ENCODE data around the gene RPS6KA5. TPM values are rescaled to one million over a fixed set of nuclear protein-coding genes. Genes with fewer than 3 reads are reported as not detected.

RPS6KA5 gene
- total RNA-seq, 2 experiments from 2014 or later: 28.0 to 29.8 TPM

- TF ChIP-seq CTCF (IDR thresholded peaks at IDR 0.05): no peak
- Mint-ChIP-seq H3K27me3 (no peaks in the 10 kb centered on the region), H3K4me3 (peak overlapping the region; percentile 88), H3K27ac (peak overlapping the region; percentile 81), H3K4me1 (ENCODE audit: low read depth) (peaks cover 62% of the 10 kb centered on the region), H3K9me3 (no peaks in the 10 kb centered on the region), H3K36me3 (ENCODE audit: low read depth) (no peaks in the 10 kb centered on the region)
- intact Hi-C loops (cut with DNase I, micrococcal nuclease): loop anchor here (2.0 to 10.0 kb wide), 8 partner anchors 55 to 353 kb away; partner anchors contain the start of genes DGLUCY (in 2 of the 2) and GPR68 (in 1 of the 2)
- Histone ChIP-seq H3K4me1 (ENCODE audit: insufficient read depth, low read length) (peaks cover 46% of the 10 kb centered on the region), H3K27ac (ENCODE audit: low read depth in 1 of 2, low read length in 2 of 2) (peak overlapping the region; percentile 80 to 91), H3K4me3 (ENCODE audit: low read length) (peak overlapping the region; percentile 81), H3K36me3 (ENCODE audit: insufficient read depth, low read length) (no peaks in the 10 kb centered on the region), H3K27me3 (ENCODE audit: control insufficient read depth in 1 of 2, insufficient read depth in 2 of 2, low read length in 2 of 2) (no peaks in the 10 kb centered on the region), H3K9me3 (ENCODE audit: control insufficient read depth in 1 of 2, insufficient read depth in 1 of 2, low read length in 2 of 2) (no peaks in the 10 kb centered on the region)
- POLR2A ChIA-PET: interaction anchor here (0.6 to 7.1 kb wide), 22 partner anchors 10 to 1739 kb away, joined by 3 to 181 read pairs (median 5); partner anchors contain the start of gene DGLUCY
- ATAC-seq (ENCODE audit: poor library complexity): no peak
- peak; percentile 37 to 86 (median 59) for DNase-seq
- CTCF ChIA-PET: interaction anchor here (1.0 to 2.0 kb wide), 5 partner anchors 9 to 157 kb away, joined by 3 to 9 read pairs (median 4); partner anchors contain the start of gene DGLUCY
Observed at GRCh38 chr14:91059576-91060350, 678 bp downstream of the RPS6KA5 start.

- Mint-ChIP-seq H3K27ac (peak overlapping the region; percentile 72), H3K27me3 (no peaks in the 10 kb centered on the region), H3K9me3 (no peaks in the 10 kb centered on the region), H3K4me3 (peak overlapping the region; percentile 84), H3K4me1 (ENCODE audit: low read depth) (peaks cover 58% of the 10 kb centered on the region), H3K36me3 (ENCODE audit: low read depth) (no peaks in the 10 kb centered on the region)
- intact Hi-C loops (cut with DNase I, micrococcal nuclease): loop anchor here in 1 of 2 experiments (2.0 to 5.0 kb wide), 4 partner anchors 57 to 231 kb away; partner anchors contain the start of gene DGLUCY
- TF ChIP-seq CTCF (IDR thresholded peaks at IDR 0.05): no peak
- Histone ChIP-seq H3K27me3 (ENCODE audit: control insufficient read depth in 1 of 2, insufficient read depth in 2 of 2, low read length in 2 of 2) (no peaks in the 10 kb centered on the region), H3K4me3 (ENCODE audit: low read length) (no peak overlapping the region), H3K4me1 (ENCODE audit: insufficient read depth, low read length) (peaks cover 32% of the 10 kb centered on the region), H3K36me3 (ENCODE audit: insufficient read depth, low read length) (no peaks in the 10 kb centered on the region), H3K27ac (ENCODE audit: low read depth in 1 of 2, low read length in 2 of 2) (no peak overlapping the region), H3K9me3 (ENCODE audit: control insufficient read depth in 1 of 2, insufficient read depth in 1 of 2, low read length in 2 of 2) (no peaks in the 10 kb centered on the region)
- ChIA-PET CTCF (interaction anchor here (0.7 to 0.9 kb wide), 2 partner anchors 115 to 119 kb away, joined by 3 read pairs; no protein-coding TSS in a partner anchor), POLR2A (interaction anchor here (1.9 to 7.1 kb wide), 2 partner anchors 20 to 57 kb away, joined by 9 to 181 read pairs; partner anchors contain the start of gene DGLUCY)
- ATAC-seq (ENCODE audit: poor library complexity) (no peak), DNase-seq (no peak)
Observed at GRCh38 chr14:91058042-91058581, 2.3 kb downstream of the RPS6KA5 start.

- peaks cover 18% of the 10 kb centered on the region for H3K4me1 ChIP-seq (ENCODE audit: insufficient read depth, low read length)
- H3K4me3 ChIP-seq (ENCODE audit: low read length): no peak overlapping the region
- Mint-ChIP-seq H3K4me3 (no peak overlapping the region), H3K36me3 (ENCODE audit: low read depth) (no peaks in the 10 kb centered on the region), H3K27ac (no peak overlapping the region), H3K4me1 (ENCODE audit: low read depth) (peaks cover 55% of the 10 kb centered on the region), H3K27me3 (no peaks in the 10 kb centered on the region), H3K9me3 (no peaks in the 10 kb centered on the region)
- H3K36me3 ChIP-seq (ENCODE audit: insufficient read depth, low read length): no peaks in the 10 kb centered on the region
- POLR2A ChIA-PET: no interaction called here
- H3K27ac ChIP-seq (ENCODE audit: low read depth in 1 of 2, low read length in 2 of 2): no peak overlapping the region
- DNase-seq: no peak
- H3K9me3 ChIP-seq (ENCODE audit: control insufficient read depth in 1 of 2, insufficient read depth in 1 of 2, low read length in 2 of 2): no peaks in the 10 kb centered on the region
- no peak for ATAC-seq (ENCODE audit: poor library complexity)
- CTCF ChIA-PET: interaction anchor here (0.6 kb wide), 1 partner anchor 30 kb away, joined by 3 read pairs; no protein-coding TSS in a partner anchor
- TF ChIP-seq CTCF (IDR thresholded peaks at IDR 0.05): no peak
- H3K27me3 ChIP-seq (ENCODE audit: control insufficient read depth in 1 of 2, insufficient read depth in 2 of 2, low read length in 2 of 2): no peaks in the 10 kb centered on the region
- intact Hi-C loops (cut with DNase I, micrococcal nuclease): loop anchor here in 1 of 2 experiments (5.0 kb wide), 1 partner anchor 229 kb away; no protein-coding TSS in a partner anchor
Observed at GRCh38 chr14:91056361-91056760, 4.1 kb downstream of the RPS6KA5 start.
